Measurements from ENCODE around the gene TRIM74.
"Not testable (repeated sequence)": the region's sequence is repeated elsewhere in the genome, so short reads cannot be mapped to it uniquely, and the experiment has no call there.

Gene TRIM74

GRCh38 chr7:72914756-72915525 is 54.3 kb downstream of the TRIM74 start:
- not testable (repeated sequence) for H3K36me3 ChIP-seq (replicated peaks; ENCODE audit: low read depth, low read length); H3K27ac ChIP-seq (ENCODE audit: low read length)

GRCh38 chr7:72913750-72914149 is 55.5 kb downstream of the TRIM74 start:
- not testable (repeated sequence) for H3K27ac ChIP-seq (ENCODE audit: low read length); H3K4me1 ChIP-seq (ENCODE audit: low read length); H3K4me3 ChIP-seq (ENCODE audit: low read length); H3K9me3 ChIP-seq (ENCODE audit: insufficient read depth, low read length); H3K36me3 ChIP-seq (replicated peaks; ENCODE audit: low read depth, low read length); H4K20me1 ChIP-seq (ENCODE audit: insufficient read depth, low read length); H3K9ac ChIP-seq (ENCODE audit: low read length); H2AFZ ChIP-seq (ENCODE audit: low read depth, low read length); H3K4me2 ChIP-seq (ENCODE audit: low read length); H3K27me3 ChIP-seq (ENCODE audit: low read depth, low read length)
- H3K79me2 ChIP-seq (ENCODE audit: low read length), result peaks cover 31% of the 10 kb centered on the region

More at GRCh38 chr7:72914756-72915525, 54.3 kb downstream of the TRIM74 start:
- peaks cover 30% of the 10 kb centered on the region for H3K79me2 ChIP-seq (ENCODE audit: low read length)
- H3K4me2 ChIP-seq (ENCODE audit: low read length); H3K27me3 ChIP-seq (ENCODE audit: low read depth, low read length); H3K4me3 ChIP-seq (ENCODE audit: low read length); H2AFZ ChIP-seq (ENCODE audit: low read depth, low read length); H3K4me1 ChIP-seq (ENCODE audit: low read length); H3K9me3 ChIP-seq (ENCODE audit: insufficient read depth, low read length); H4K20me1 ChIP-seq (ENCODE audit: insufficient read depth, low read length); H3K9ac ChIP-seq (ENCODE audit: low read length): not testable (repeated sequence)
- peak; percentile 67 for TF ChIP-seq CTCF (IDR thresholded peaks at IDR 0.05; ENCODE audit: low read depth, low read length)

- H4K20me1 ChIP-seq (ENCODE audit: insufficient read depth, low read length); H2AFZ ChIP-seq (ENCODE audit: low read depth, low read length); H3K9me3 ChIP-seq (ENCODE audit: insufficient read depth, low read length); H3K4me3 ChIP-seq (ENCODE audit: low read length); H3K9ac ChIP-seq (ENCODE audit: low read length); H3K27ac ChIP-seq (ENCODE audit: low read length); H3K4me2 ChIP-seq (ENCODE audit: low read length); H3K4me1 ChIP-seq (ENCODE audit: low read length); H3K36me3 ChIP-seq (replicated peaks; ENCODE audit: low read depth, low read length); H3K27me3 ChIP-seq (ENCODE audit: low read depth, low read length): not testable (repeated sequence)
- peaks cover 31% of the 10 kb centered on the region for H3K79me2 ChIP-seq (ENCODE audit: low read length)
Observed at GRCh38 chr7:72911395-72911794, 57.9 kb downstream of the TRIM74 start.
